IPS-11a (cell line): ENCODE data around the gene LTA.

Experiments
- H3K4me3 ChIP-seq: one replicate; pipeline ENCODE4 v1.5.1; 2013; ENCODE audit warnings: low read depth, low read length, control low read depth

The LTA gene

DNA sequence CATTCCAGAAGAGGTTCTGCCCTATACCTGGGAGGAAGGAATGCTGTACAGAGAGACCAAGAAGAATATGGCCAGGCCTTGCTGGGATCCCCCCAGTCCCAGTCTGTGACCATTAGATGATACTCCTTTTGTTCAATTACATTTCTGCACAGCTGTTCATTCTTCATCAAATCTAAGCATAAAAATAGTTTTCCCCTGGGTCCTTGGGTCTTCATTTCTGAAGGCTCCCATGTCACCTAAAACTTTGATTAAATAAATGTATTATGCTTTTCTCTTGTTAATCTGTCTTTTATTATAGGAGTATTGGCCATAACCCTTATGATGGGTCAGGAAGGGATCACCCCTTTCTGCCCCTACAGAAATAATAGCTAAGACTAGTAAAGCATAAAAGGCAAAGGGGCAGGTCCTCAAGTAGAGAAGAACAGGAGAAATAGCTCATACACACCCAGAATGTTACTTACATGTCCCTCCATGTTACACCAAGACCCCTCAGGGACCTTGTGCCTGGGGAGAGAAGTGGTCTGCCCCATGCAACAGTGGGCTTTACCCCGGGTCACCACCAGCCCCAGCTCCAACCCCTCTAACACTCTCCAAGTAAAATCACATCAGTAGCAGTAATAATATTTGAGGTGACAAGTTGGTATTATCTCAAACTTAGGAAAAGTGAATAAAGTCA, 2.1 kb upstream of the LTA start:
- H3K4me3 ChIP-seq, result no peak overlapping the region

- H3K4me3 ChIP-seq, result no peak overlapping the region
Observed at GRCh38 chr6:31573239-31574105, 1.4 kb downstream of the LTA start.

DNA sequence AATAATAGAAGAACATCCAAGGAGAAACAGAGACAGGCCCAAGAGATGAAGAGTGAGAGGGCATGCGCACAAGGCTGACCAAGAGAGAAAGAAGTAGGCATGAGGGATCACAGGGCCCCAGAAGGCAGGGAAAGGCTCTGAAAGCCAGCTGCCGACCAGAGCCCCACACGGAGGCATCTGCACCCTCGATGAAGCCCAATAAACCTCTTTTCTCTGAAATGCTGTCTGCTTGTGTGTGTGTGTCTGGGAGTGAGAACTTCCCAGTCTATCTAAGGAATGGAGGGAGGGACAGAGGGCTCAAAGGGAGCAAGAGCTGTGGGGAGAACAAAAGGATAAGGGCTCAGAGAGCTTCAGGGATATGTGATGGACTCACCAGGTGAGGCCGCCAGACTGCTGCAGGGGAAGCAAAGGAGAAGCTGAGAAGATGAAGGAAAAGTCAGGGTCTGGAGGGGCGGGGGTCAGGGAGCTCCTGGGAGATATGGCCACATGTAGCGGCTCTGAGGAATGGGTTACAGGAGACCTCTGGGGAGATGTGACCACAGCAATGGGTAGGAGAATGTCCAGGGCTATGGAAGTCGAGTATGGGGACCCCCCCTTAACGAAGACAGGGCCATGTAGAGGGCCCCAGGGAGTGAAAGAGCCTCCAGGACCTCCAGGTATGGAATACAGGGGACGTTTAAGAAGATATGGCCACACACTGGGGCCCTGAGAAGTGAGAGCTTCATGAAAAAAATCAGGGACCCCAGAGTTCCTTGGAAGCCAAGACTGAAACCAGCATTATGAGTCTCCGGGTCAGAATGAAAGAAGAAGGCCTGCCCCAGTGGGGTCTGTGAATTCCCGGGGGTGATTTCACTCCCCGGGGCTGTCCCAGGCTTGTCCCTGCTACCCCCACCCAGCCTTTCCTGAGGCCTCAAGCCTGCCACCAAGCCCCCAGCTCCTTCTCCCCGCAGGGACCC, 2.3 kb downstream of the LTA start:
- no peak overlapping the region for H3K4me3 ChIP-seq

DNA sequence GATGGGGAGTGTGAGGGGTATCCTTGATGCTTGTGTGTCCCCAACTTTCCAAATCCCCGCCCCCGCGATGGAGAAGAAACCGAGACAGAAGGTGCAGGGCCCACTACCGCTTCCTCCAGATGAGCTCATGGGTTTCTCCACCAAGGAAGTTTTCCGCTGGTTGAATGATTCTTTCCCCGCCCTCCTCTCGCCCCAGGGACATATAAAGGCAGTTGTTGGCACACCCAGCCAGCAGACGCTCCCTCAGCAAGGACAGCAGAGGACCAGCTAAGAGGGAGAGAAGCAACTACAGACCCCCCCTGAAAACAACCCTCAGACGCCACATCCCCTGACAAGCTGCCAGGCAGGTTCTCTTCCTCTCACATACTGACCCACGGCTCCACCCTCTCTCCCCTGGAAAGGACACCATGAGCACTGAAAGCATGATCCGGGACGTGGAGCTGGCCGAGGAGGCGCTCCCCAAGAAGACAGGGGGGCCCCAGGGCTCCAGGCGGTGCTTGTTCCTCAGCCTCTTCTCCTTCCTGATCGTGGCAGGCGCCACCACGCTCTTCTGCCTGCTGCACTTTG, 3.3 kb downstream of the LTA start, which contains the start of gene TNF:
TNF (plus strand) TSS at position 231 of the 567 bp plus-strand sequence; CDS start at position 408, 177 bp downstream.
- no peak within 1 kb of the TSS for H3K4me3 ChIP-seq

DNA sequence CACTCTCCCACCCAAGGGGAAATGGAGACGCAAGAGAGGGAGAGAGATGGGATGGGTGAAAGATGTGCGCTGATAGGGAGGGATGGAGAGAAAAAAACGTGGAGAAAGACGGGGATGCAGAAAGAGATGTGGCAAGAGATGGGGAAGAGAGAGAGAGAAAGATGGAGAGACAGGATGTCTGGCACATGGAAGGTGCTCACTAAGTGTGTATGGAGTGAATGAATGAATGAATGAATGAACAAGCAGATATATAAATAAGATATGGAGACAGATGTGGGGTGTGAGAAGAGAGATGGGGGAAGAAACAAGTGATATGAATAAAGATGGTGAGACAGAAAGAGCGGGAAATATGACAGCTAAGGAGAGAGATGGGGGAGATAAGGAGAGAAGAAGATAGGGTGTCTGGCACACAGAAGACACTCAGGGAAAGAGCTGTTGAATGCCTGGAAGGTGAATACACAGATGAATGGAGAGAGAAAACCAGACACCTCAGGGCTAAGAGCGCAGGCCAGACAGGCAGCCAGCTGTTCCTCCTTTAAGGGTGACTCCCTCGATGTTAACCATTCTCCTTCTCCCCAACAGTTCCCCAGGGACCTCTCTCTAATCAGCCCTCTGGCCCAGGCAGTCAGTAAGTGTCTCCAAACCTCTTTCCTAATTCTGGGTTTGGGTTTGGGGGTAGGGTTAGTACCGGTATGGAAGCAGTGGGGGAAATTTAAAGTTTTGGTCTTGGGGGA, 4.0 kb downstream of the LTA start:
- H3K4me3 ChIP-seq, result no peak overlapping the region

DNA sequence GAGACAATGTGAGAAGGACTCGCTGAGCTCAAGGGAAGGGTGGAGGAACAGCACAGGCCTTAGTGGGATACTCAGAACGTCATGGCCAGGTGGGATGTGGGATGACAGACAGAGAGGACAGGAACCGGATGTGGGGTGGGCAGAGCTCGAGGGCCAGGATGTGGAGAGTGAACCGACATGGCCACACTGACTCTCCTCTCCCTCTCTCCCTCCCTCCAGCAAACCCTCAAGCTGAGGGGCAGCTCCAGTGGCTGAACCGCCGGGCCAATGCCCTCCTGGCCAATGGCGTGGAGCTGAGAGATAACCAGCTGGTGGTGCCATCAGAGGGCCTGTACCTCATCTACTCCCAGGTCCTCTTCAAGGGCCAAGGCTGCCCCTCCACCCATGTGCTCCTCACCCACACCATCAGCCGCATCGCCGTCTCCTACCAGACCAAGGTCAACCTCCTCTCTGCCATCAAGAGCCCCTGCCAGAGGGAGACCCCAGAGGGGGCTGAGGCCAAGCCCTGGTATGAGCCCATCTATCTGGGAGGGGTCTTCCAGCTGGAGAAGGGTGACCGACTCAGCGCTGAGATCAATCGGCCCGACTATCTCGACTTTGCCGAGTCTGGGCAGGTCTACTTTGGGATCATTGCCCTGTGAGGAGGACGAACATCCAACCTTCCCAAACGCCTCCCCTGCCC, 4.9 kb downstream of the LTA start:
- H3K4me3 ChIP-seq, result no peak overlapping the region

- no peak overlapping the region for H3K4me3 ChIP-seq
Observed at GRCh38 chr6:31577579-31577966, 5.5 kb downstream of the LTA start.

DNA sequence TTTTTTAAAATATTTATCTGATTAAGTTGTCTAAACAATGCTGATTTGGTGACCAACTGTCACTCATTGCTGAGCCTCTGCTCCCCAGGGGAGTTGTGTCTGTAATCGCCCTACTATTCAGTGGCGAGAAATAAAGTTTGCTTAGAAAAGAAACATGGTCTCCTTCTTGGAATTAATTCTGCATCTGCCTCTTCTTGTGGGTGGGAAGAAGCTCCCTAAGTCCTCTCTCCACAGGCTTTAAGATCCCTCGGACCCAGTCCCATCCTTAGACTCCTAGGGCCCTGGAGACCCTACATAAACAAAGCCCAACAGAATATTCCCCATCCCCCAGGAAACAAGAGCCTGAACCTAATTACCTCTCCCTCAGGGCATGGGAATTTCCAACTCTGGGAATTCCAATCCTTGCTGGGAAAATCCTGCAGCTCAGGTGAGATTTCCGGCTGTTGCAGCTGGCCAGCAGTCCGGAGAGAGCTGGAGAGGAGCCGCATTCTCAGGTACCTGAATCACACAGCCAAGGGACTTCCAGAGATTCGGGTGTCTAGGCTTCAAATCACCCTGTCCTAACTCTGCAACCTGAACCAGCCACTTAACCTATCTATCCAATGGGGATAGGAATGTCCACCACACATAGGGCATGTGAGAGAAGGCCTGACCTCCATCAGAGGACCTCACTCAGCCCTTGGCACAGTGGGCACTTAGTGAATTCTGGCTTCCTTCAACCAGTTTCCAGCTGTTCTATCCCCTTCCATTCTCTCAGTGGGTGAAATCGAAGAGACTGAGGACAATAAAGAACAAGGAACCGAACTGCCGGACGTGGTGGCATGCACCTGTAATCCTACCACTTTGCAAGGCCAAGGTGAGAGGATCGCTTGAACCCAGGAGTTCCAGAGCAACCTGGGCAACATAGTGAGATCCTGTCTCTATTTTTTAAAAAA, 6.4 kb downstream of the LTA start:
- no peak overlapping the region for H3K4me3 ChIP-seq

- H3K4me3 ChIP-seq, result no peak overlapping the region
Observed at GRCh38 chr6:31579119-31579505, 7.0 kb downstream of the LTA start.

DNA sequence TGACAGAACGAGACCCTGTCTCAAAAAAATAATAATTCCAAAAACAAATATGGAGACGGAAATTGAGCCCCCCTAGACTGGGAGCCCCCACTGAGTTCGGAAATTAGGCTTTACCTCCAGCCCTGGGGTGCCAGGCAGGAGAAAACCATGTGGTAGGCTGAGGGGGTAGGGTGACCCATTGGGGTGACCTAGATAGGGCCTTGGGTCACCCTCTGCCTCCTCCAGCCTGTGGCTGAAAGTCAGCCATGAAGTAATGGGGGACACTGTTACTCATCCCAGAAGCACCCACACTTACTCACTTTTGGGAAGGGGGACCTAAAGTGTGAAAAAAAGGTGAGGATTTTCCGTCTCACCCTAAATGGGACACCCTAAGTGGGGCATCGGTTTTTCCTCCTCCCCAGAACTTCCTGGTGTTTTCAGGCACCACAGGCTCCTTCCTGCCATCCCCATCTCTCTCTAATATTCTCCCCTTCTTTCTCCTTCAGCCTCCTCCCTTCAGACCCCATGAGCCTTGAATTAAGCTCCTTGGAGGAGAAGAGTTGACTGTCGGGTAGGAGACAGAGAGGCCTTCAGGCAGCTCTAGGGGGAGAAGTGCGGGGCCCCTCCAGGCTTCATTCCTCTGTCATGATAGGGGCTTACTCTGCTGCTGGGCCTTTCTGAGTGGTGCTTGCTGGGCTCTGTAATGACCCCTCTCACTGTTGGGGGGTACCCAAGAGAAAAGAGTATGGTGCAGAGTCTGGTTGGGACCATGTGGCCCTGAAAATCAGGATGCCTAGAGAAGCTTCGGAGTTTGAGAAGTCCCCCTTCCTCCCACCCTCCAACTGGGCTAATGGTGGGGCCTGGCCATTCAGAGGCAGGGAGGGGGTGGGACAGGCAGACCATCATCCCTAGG, 7.7 kb downstream of the LTA start:
- H3K4me3 ChIP-seq, result no peak overlapping the region

- peak overlapping the region; percentile 82 for H3K4me3 ChIP-seq
Observed at GRCh38 chr6:31580438-31580740, 8.3 kb downstream of the LTA start.

DNA sequence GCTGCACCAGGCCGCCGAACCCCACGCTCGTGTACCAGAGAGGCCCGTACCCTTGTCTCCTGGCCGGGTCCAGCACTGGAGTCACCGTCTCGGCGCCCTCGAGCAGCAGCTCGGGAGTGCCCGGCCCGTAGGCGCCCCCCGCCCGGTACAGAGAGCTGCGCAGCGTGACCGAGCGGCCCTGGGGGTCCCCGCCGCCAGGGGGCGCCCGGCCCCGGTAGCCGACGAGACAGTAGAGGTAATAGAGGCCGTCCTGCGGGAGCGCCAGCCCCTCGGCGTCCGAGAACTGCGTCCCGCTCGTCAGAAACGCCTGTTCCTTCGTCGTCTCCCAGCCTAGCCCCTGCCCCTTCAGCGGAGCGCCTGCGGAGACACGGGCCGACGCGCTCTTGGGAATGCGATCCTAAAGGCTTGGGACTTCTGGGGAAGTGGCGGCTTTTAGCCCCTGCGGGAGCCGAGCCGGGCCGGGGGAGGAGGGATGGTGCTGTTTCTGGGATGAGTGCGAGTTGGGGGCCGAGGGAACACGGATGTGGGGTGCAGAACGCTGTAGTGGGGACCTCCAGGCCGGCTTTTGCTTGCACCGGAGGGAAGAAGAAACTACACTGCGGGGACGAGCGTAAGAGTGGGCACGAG, 8.8 kb downstream of the LTA start:
- H3K4me3 ChIP-seq, result peak overlapping the region; percentile 82

DNA sequence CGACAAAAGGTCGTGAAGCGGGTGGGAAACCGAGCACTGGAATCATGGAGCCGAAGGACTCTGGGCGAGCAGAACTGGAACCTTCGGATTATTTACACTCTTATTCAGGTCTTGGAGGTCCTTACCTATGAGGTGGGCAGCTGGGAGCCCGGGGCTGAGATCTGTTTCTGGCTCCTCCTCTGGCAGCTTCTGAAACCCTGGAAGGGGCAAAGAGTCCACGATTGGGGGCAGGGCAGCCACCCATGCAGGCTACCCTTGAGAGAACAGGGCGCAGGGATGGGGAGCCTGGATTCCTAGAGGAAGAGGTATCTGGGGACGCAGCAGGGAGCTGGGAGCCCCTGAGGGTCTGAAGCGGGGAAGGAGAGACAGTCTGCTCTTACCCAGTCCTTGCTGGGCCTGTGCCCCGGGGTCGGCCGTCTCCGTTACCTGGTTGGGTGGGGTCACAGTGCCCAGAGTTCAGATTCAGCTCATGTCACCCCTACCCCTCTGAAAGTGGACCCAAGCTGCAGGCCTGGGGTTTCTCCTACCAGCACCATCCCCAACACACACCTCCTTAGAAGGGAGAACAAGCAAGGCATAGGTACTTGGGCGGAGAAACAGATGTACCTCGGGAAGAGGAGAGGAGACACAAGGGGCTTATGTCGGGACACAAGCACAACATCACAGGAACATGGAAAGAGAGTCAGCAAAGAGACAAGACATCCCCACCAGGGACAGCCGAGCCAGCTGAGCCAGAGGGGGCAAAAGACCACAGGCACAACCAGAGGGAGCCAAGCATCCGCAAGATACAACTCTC, 9.5 kb downstream of the LTA start:
- peak overlapping the region; percentile 82 for H3K4me3 ChIP-seq

DNA sequence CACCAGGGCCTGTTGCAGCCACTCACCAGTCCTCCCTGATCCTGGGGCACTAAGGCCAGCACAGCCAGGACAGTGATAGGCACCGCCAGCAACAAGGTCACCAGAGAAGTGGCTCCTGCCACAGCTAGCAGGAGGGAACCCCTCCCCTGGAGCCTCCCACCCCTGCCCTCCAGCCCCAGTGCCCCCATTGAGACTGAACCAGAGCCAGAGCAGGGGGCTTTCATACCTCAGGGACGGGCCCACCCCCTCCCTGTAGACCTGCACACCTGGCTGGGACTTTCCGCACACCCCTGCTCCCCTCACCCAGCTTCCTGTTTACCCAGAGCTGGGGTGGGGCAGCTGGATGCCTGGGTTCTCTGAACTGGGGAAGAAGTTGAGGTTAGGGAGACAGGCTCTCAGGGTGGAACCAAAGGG, 10.1 kb downstream of the LTA start, which contains the start of gene LTB:
LTB (minus strand) TSS at position 195 of the 414 bp plus-strand sequence; CDS start at position 188, 7 bp downstream.
- peak within 1 kb of the TSS; percentile 82 for H3K4me3 ChIP-seq

DNA sequence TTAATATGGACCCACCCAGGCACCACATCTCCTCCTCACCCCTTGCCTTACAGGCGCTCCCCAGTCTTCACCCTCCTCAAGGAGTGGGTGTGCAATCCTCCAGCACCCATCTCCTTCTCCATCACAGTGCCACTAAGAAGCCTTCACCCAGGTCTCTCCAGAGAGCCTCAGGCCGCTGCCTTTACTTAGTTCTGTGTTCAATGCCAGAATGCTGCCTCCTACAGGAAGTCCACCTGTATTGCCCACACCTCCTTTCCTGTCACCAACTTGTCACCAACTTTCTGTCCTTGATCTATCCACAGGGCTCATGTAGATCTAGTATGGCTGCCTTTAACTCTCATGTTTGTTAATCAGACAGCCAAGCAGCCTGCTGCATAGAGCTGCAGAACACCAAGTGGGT, 13.4 kb downstream of the LTA start:
- no peak overlapping the region for H3K4me3 ChIP-seq

- H3K4me3 ChIP-seq, result no peak within 1 kb of the TSS
Observed at GRCh38 chr6:31586008-31586407, 13.9 kb downstream of the LTA start, which contains the start of gene LST1. Gene LST1 (plus strand): TSS chr6:31586277. CDS start chr6:31587300, 1,023 bp downstream.
